ENCODE data around the gene PSTPIP2.
A peak's percentile ranks its signal among the peaks of the same experiment; 100 is the strongest.

PSTPIP2 gene

DNA sequence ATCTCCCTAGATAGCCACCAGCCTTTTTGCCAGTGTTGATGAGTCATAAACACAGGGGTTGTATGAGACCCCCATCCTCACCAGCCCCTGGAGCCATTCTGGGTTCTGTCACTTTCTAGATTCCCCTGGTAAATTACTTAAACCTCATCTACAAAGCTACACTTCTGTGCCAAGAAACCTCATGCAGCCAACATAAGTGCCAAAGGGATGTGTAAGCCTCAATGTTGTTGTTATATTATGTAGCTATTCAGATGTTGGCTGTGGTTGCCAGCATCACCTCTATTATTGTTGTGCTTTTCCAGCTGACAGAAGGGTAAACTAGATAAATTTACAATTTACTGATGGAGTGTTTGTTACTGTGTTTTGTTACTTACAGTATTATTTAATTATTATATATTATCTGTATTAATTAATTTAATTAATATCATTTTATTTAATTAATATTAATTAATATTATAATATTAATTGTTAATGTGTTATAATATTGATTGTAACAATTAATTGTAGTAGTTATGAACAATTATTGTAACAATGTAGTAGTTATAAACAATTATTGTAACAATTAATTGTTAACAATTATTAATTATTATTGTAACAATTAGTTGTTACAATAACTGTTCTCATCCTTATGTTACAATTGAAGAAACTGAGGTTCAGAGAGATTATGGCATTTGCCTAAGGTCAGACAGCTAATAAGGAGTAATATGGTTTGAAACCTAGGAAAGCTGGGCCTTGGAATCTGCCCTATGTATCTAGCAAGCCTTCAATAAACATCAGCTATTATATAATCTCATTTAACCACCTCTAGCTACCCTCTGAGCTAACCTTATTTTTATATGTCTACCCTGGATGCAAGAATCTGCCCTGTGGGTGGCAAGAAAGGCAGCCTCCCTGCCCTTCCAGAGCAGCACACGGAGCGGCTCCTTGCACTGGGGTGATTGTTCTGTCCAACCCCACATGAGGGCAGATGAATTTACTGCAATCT, 36.1 kb downstream of the PSTPIP2 start:
- TF ChIP-seq ZNF274 (IDR thresholded peaks at IDR 0.05; ENCODE audit: low read depth, low read length) = no peak
- H3K4me3 ChIP-seq (ENCODE audit: low read length) = no peak overlapping the region

DNA sequence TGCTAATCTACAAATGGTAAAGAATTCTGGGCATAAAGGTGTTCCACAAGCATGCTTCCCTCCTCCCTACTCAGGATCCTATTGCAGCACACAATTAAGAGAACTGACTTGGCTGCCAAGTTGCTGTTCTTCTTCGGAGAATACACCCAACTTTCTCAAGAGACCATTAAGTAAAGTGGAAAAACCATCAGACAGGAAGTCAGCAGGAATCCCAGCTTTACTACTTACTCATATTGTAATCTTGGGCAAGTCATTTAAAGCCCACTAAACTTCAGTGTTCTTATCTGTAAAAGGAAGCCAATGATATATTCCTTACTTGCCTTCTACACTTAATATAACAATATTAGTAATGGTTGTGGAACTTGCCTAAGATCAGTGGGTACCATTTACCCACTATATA, 37.8 kb downstream of the PSTPIP2 start:
- no peak overlapping the region for H3K4me3 ChIP-seq (ENCODE audit: low read length)
- no peak for TF ChIP-seq ZNF274 (IDR thresholded peaks at IDR 0.05; ENCODE audit: low read depth, low read length)

DNA sequence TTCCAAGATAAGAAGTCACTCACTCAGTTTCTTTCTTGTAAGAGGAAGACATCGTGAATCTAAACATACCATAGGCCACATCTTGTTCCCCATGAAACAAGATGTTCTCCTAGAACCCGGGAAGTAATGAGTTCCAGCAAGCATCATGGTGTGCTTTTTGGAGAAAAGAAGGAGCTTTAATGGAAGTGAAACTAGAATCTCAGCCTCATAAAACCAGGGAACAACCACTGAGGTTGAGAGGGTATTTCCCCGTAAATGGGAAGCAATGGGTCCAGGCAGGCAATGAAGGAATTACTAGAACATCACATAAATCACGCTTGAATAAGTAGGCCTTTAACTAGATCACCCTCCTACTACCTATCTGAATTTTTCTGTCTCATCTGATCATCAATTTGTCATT, 40.3 kb downstream of the PSTPIP2 start:
- H3K4me3 ChIP-seq (ENCODE audit: low read length) = no peak overlapping the region
- no peak for TF ChIP-seq ZNF274 (IDR thresholded peaks at IDR 0.05; ENCODE audit: low read depth, low read length)

DNA sequence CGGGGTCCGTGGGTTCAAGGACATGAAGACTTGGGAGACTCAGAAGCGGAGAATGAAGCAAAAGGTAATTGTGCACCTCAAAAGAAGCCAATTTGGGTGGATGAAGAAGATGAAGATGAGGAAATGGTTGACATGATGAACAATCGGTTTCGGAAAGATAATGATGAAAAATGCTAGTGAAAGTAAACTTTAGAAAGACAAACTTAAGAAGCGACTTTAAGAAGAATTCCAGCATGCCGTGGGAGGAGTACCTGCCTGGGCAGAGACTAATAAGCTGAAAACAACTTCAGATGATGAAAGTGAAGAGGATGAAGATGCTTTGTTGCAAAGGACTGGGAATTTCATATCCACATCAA, 43.5 kb downstream of the PSTPIP2 start:
- TF ChIP-seq ZNF274 (IDR thresholded peaks at IDR 0.05; ENCODE audit: low read depth, low read length) = no peak
- peak overlapping the region; percentile 51; the same call in 1 of the 2 replicates for H3K4me3 ChIP-seq (ENCODE audit: low read length)

DNA sequence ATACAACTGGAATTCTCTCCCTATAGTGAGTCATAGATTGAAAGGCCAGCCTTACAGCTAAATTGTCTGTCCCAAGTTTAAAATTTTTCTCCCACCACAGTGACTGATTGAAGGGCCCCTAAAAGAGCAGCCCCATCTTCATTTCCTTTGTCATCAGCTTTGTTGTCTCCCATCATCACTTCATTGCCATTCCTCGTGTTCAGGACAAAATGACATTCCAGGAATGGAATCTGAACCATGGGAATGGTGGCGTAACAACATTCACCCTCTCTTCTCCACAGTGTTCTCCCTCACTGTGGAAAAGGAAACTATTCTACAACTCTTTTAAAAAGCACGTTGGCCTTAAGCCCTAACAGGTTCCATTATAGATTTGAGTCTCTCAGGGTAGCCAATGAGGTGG, 52.1 kb downstream of the PSTPIP2 start:
- no peak for TF ChIP-seq ZNF274 (IDR thresholded peaks at IDR 0.05; ENCODE audit: low read depth, low read length)
- H3K4me3 ChIP-seq (ENCODE audit: low read length) = no peak overlapping the region

DNA sequence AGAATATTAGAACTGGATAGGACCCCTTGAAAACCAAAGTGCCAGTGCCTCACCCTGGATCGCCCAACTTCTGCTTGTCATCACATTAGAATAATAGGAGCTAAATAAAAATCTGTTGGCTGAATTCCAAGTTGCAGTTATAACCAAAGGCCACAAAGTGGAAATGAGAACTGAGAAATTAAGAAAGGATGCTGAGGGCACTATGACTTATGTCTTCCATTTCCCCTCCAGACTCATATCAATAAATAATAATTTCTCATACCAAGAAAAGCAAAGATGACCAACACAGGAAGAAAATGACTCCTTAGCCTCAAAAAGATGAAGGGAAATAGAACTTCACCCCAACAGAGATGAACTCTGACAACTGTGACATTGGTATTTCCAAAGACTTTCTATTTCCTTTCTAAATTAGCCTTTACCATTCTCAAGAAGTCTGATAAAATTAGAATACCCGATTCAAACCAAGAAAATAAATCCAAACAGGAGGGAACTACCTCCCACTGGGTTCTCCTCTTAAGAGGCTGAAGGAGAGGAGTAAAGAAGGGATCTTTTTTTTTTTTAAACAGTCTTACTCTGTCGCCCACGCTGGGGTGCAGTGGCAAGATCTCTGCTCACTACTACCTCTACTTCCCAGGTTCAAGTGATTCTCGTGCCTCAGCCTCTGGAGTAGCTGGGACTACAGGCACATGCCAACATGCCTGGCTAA, 58.4 kb downstream of the PSTPIP2 start:
- no peak overlapping the region for H3K4me3 ChIP-seq (ENCODE audit: low read length)
- no peak for TF ChIP-seq ZNF274 (IDR thresholded peaks at IDR 0.05; ENCODE audit: low read depth, low read length)

DNA sequence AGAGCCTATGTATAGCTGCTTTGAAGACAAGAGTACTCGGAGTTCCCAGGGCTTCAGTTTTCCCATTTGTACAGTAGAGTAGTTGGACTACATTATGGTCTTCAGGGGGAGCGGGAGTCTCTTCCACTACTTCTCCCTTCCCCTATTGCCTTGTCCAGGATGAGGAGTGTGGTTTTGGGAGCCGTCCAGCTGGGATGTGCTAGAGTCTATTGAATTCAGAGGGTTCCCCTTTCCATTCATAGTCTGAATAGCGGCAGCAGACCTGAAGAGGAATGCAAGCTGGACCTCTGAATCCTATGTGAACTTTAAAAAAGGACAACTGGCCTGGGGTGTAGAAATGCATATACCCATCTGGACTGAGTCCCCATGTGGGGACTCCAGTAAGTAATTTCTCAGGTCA, 61.4 kb downstream of the PSTPIP2 start:
- TF ChIP-seq ZNF274 (IDR thresholded peaks at IDR 0.05; ENCODE audit: low read depth, low read length) = no peak
- H3K4me3 ChIP-seq (ENCODE audit: low read length) = no peak overlapping the region

DNA sequence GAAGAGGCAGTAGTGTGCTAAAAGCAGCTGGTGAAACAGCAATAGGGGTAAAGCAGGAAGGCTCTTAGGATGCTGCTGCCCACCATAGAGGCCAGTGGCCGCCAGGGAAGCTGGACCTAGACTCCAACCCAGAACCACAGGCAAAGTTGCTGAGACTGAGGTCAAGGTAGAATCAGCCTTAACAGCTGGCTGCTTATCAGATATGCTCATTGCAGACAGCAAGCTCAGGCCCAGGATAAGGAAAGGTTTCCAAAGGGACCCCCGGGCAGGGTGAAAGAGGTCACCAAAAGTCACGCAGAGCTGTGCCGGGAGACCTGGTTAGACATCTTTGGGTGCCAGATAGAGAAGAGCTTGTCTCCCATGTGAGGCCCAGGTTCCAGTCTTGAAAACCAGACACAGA, 62.0 kb downstream of the PSTPIP2 start:
- H3K4me3 ChIP-seq (ENCODE audit: low read length) = no peak overlapping the region
- TF ChIP-seq ZNF274 (IDR thresholded peaks at IDR 0.05; ENCODE audit: low read depth, low read length) = no peak

DNA sequence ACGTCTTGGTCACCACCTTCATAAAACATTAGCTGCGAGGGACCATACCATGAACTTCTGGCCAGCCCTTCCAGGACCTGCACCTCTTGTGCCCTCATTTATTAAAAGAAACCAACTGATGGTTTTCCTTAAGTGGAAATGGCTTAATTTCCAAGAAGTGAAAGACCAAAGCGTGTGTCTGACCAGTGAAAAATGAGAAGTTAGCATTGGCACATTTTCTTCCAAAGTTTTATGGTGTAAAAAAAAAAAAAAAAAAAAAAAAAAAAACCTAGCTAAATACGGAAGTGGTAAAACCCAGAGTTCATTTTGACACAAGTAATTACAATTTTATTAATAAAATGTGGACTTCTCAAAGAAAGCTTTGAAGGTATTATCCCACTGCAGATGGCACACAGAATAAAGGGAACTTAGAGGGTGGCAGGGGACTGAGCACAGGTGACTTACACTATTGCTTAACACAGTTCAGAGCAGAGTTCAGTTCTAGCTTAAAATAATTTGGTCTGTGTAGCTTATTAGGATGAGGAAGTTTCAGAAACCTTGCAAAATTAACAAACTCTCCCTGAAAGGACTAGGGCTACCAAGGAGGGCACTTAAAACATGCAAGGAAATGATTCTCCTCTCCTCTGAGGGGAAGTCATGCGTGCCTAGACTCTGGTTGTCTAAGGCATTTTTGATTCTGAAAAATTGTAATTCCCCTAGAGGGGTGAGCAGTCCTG, 62.8 kb downstream of the PSTPIP2 start:
- no peak for TF ChIP-seq ZNF274 (IDR thresholded peaks at IDR 0.05; ENCODE audit: low read depth, low read length)

DNA sequence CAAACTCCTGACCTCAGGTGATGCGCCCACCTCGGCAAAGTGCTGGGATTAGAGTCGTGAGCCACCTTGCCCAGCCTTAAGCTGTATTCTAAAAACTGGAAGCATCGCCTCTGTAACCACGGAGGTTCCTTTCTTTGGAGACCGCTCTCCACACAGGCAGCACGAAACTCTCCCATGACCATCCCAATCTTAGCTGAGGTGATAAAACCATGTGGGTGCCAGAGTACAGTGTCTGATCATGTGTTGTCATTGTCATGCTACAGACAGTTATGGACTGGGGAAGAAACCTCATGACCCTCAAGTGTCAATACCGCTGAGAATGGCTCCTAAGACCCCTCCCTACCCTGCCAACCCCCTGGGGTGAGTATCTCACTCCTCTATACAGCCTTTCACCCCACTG, 63.5 kb downstream of the PSTPIP2 start:
- no peak overlapping the region for H3K4me3 ChIP-seq (ENCODE audit: low read length)
- no peak for TF ChIP-seq ZNF274 (IDR thresholded peaks at IDR 0.05; ENCODE audit: low read depth, low read length)

More for the DNA sequence above, 62.8 kb downstream of the PSTPIP2 start:
- H3K4me3 ChIP-seq (ENCODE audit: low read length) = no peak overlapping the region

DNA sequence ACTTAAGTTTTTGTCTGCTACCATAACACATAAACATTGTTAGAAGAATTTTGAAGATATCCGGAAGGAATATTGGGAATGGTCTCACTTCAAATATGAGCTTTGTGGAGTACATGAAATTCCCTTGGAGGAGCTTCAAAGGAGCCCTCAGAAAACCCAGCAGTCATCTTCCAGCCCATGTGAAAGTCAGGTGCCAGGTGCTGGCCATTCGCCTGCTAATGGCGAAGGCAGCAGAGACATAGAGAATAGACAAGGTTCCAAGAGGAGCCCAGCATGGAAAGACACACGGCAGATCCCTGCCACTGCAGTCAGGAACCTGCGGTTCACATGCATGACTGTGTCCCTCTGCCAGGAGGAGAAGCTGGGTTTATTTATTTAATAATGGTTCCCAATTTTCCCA, 64.9 kb downstream of the PSTPIP2 start:
- H3K4me3 ChIP-seq (ENCODE audit: low read length) = no peak overlapping the region
- no peak for TF ChIP-seq ZNF274 (IDR thresholded peaks at IDR 0.05; ENCODE audit: low read depth, low read length)

DNA sequence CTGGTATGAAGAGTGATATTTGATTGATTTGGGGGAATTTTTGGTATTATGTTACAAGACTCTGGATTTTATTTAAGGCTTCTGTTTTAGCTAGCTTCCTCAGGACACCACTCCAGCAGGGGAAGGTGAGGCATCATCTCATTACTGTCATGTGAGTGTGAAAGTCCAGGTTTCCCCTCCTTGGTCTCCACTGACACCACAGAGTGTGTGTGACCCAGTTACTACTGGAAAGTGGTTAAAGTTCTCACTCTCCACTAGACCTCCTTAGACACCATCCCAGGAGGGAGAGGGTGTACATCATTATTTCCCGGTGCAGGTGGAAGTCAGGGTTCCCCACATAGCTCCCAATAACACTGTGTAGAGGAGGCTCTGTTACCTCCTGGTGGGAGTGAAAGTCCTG, 69.1 kb downstream of the PSTPIP2 start:
- no peak for TF ChIP-seq ZNF274 (IDR thresholded peaks at IDR 0.05; ENCODE audit: low read depth, low read length)
- no peak overlapping the region for H3K4me3 ChIP-seq (ENCODE audit: low read length)

DNA sequence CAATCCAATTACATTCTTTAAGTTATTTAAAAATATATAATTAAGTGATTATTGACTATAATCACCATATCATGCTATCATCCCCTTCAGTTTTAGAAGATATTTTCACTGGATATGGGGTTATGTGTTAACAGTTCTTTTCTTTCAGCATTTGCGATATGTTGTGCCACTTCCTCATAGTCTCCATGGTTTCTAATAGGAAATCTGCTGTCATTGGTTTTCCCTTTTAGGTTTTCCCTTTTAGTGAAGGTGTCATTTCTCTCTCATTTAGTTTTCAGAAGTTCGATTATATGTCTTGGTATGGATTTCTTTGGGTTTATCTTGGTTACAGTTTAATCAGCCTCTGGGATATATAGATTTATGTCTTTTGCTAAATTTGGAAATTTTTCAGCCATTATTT, 70.2 kb downstream of the PSTPIP2 start:
- TF ChIP-seq ZNF274 (IDR thresholded peaks at IDR 0.05; ENCODE audit: low read depth, low read length) = no peak
- H3K4me3 ChIP-seq (ENCODE audit: low read length) = no peak overlapping the region

DNA sequence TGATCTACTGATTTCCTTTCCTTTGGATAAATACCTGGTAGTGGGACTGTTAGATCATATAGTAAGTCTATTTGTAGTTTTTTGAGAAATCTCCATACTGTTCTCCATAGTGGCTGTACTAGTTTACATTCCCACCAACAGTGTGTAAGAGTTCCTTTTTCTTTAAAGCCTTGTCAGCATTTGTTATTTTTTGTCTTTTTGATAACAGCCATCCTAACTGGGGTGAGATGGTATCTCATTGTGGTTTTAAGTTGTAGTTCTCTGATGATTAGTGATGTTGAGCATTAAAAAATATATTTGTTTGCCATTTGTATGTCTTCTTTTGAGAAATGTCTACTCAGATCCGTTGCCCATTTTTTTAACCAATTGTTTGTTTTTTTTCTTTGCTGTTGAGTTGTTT, 71.0 kb downstream of the PSTPIP2 start:
- no peak overlapping the region for H3K4me3 ChIP-seq (ENCODE audit: low read length)
- no peak for TF ChIP-seq ZNF274 (IDR thresholded peaks at IDR 0.05; ENCODE audit: low read depth, low read length)
